ENCODE data around the gene DIP2A.

The DIP2A gene

GRCh38 chr21:46538851-46539666, 80.4 kb downstream of the DIP2A start:
- Histone ChIP-seq H3K36me3 (ENCODE audit: control insufficient read depth, low read length) (0 out of 2 replicates have a peak, but pooled peaks cover 3% of the 10 kb centered on the region), H3K4me1 (ENCODE audit: control insufficient read depth, low read length) (no peaks in the 10 kb centered on the region), H3K27me3 (ENCODE audit: control insufficient read depth, low read length) (no peaks in the 10 kb centered on the region), H3K79me2 (ENCODE audit: control insufficient read depth, low read length) (no peaks in the 10 kb centered on the region), H3K9me3 (ENCODE audit: control insufficient read depth, insufficient read depth, low read length) (no peaks in the 10 kb centered on the region), H3K4me2 (ENCODE audit: low read length) (no peak overlapping the region), H3K4me3 (ENCODE audit: low read length) (no peak overlapping the region), H3F3A (ENCODE audit: control insufficient read depth, insufficient read depth) (no peaks in the 10 kb centered on the region), H3K27ac (ENCODE audit: low read depth, low read length) (no peak overlapping the region), H4K20me1 (ENCODE audit: control insufficient read depth, insufficient read depth, low read depth, low read length) (no peaks in the 10 kb centered on the region), H3K9me2 (replicated peaks; ENCODE audit: control insufficient read depth, low read length) (no peaks in the 10 kb centered on the region)
- TF ChIP-seq EZH2phosphoT487 (IDR thresholded peaks at IDR 0.05; ENCODE audit: borderline replicate concordance, low read length) (no peak), CTCF (IDR thresholded peaks at IDR 0.05; ENCODE audit: low read depth, low read length, poor library complexity, severe bottlenecking) (no peak)

GRCh38 chr21:46540087-46540710, 81.5 kb downstream of the DIP2A start:
- Histone ChIP-seq H3K4me3 (ENCODE audit: low read length) (no peak overlapping the region), H3K4me2 (ENCODE audit: low read length) (no peak overlapping the region), H3K79me2 (ENCODE audit: control insufficient read depth, low read length) (no peaks in the 10 kb centered on the region), H3K27ac (ENCODE audit: low read depth, low read length) (no peak overlapping the region), H3K9me2 (replicated peaks; ENCODE audit: control insufficient read depth, low read length) (no peaks in the 10 kb centered on the region), H4K20me1 (ENCODE audit: control insufficient read depth, insufficient read depth, low read depth, low read length) (no peaks in the 10 kb centered on the region), H3K9me3 (ENCODE audit: control insufficient read depth, insufficient read depth, low read length) (no peaks in the 10 kb centered on the region), H3K4me1 (ENCODE audit: control insufficient read depth, low read length) (no peaks in the 10 kb centered on the region), H3K36me3 (ENCODE audit: control insufficient read depth, low read length) (no peaks in the 10 kb centered on the region), H3K27me3 (ENCODE audit: control insufficient read depth, low read length) (no peaks in the 10 kb centered on the region), H3F3A (ENCODE audit: control insufficient read depth, insufficient read depth) (no peaks in the 10 kb centered on the region)
- TF ChIP-seq EZH2phosphoT487 (IDR thresholded peaks at IDR 0.05; ENCODE audit: borderline replicate concordance, low read length) (no peak), CTCF (IDR thresholded peaks at IDR 0.05; ENCODE audit: low read depth, low read length, poor library complexity, severe bottlenecking) (no peak)

GRCh38 chr21:46542588-46543124, 84.0 kb downstream of the DIP2A start:
- H3K9me2 ChIP-seq (replicated peaks; ENCODE audit: control insufficient read depth, low read length) = no peaks in the 10 kb centered on the region
- peaks cover 6% of the 10 kb centered on the region; the same call in 1 of the 2 replicates for H3K36me3 ChIP-seq (ENCODE audit: control insufficient read depth, low read length)
- H3K27ac ChIP-seq (ENCODE audit: low read depth, low read length) = no peak overlapping the region
- no peaks in the 10 kb centered on the region for H3K79me2 ChIP-seq (ENCODE audit: control insufficient read depth, low read length)
- H3K4me3 ChIP-seq (ENCODE audit: low read length) = no peak overlapping the region
- H3K9me3 ChIP-seq (ENCODE audit: control insufficient read depth, insufficient read depth, low read length) = no peaks in the 10 kb centered on the region
- H3K27me3 ChIP-seq (ENCODE audit: control insufficient read depth, low read length) = no peaks in the 10 kb centered on the region
- H3K4me2 ChIP-seq (ENCODE audit: low read length) = no peak overlapping the region
- no peaks in the 10 kb centered on the region for H3F3A ChIP-seq (ENCODE audit: control insufficient read depth, insufficient read depth)
- no peak for TF ChIP-seq EZH2phosphoT487 (IDR thresholded peaks at IDR 0.05; ENCODE audit: borderline replicate concordance, low read length)
- no peak for TF ChIP-seq CTCF (IDR thresholded peaks at IDR 0.05; ENCODE audit: low read depth, low read length, poor library complexity, severe bottlenecking)
- no peaks in the 10 kb centered on the region for H4K20me1 ChIP-seq (ENCODE audit: control insufficient read depth, insufficient read depth, low read depth, low read length)
- no peaks in the 10 kb centered on the region for H3K4me1 ChIP-seq (ENCODE audit: control insufficient read depth, low read length)
